HG03066 (cell line): ENCODE data around the gene PF4V1.

Experiments used
- ATAC-seq: cut with Tn5 transposase; IDR thresholded peaks from one replicate; pipeline ENCODE4 v1.9.1; 2021; ENCODE audit warnings: low read depth; ENCODE audit not compliant: unreplicated experiment

PF4V1 gene

DNA sequence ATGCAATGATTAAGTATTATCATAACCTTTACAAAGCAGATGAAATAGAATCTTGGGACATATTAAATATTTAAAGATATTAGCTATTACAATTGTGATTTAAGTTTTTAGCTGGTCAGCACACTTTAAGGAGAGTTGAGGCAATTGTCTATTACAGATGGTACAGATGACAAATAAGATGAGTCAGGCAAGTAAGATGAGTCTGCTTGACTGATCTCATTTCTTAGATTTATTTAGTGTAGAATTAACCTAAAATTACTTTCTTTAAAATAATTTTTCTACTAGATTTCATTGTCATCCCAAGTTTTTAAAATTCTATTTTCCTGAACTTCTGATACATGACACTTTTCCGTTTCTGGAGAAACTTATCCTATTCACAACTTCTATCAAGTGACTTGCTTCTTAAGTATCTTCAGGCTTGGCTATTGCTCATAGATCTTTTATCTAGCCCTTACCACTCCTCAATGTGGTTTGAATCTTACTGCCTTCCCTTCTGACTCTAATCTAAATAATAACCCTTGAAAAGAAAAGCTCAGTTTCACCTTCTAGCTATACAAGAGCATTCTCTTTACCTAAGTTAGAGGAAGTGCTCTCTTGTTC, 49.0 kb downstream of the PF4V1 start:
- ATAC-seq = no peak

DNA sequence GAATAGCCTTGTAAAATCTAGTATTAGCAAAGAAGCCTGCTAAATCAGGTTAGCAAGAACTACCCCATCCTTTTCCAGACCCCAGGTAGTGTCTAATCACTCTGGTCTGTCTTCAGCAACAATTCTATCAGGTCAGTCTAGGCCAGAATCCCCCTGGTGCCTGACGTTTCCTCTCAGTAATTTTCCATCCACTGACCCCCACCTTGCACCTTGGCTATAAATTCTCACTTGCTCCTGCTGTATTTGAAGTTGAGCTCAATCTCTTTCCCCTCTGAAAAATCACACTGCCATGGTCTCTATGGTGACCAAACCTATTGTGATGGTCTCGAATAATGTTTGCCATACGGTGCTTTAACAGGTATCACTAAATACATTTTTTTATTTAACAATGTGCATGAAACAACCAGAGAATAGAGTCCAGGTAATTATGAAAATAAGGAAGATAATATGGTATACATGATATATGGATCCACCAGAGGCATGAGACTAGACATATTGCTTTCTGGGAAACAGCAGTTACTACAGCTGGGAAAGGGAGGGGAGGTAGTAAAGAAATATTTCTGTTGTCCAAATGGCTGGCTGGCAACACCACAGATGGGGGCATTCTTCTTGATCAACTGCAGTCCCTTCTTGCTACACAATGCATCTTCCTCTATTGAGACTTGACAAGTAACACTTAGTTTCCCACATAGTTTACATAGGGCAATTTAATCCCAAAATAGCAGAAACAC, 49.9 kb downstream of the PF4V1 start:
- ATAC-seq = no peak
